GM19468 (cell line): ENCODE results near the gene OR10J5.

Experiments used
- ATAC-seq: cut with Tn5 transposase; IDR thresholded peaks from one replicate; pipeline ENCODE4 v1.9.1; 2021; ENCODE audit warnings: mild to moderate bottlenecking, moderate library complexity, moderate number of reproducible peaks; ENCODE audit not compliant: unreplicated experiment; ENCODE audit errors: extremely low read depth

The OR10J5 gene

DNA sequence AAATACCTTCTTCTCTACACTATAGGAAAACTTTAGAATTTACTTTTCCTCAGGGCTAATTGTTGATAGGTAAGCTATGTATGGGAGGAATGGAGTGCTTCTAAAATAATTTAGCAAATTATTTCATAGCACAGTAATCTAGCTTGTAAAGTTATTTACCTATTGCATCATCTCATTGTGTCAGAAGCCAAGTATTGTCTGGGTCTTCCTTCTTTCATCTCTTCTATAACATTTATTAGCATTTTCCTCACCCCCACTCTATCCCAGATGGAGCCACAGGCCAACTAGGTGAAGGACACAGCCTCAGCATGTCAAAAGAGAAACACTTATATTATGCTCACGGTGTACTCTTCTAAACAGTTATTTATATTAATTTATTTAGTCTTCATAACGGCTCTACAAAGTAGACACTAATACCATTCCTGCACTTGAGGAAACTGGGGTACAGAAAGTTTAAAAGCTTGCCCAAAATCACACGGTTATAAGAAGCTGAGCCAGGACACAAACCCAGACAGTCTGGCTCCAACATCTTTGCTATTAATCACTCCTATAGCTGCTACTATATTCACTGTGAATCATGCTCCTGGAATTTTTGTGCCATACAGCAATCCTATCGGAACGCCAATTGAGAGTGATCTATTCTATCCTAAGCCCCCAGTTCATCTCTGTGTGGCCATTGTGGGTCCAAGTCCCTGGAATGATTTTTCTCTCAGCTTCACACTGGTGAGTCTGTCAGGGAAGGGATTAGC lies 43.1 kb downstream of the OR10J5 start:
- no peak for ATAC-seq
